Endothelial cell (in vitro differentiated cells): ENCODE data around the gene CD96. TPM values are rescaled to one million over a fixed set of nuclear protein-coding genes. Genes with fewer than 3 reads are reported as not detected.
"Not testable (repeated sequence)": the region's sequence is repeated elsewhere in the genome, so short reads cannot be mapped to it uniquely, and the experiment has no call there.

ENCODE experiments used
- DNase-seq: peaks from one replicate; pipeline ENCODE4 v3.0.0; 2021; ENCODE audit warnings: low spot score
- H3K27ac Mint-ChIP-seq: one replicate; pipeline ENCODE4 v1.8.0; 2021; ENCODE audit warnings: mixed read lengths, inconsistent platforms; ENCODE audit not compliant: unreplicated experiment
- H3K27me3 Mint-ChIP-seq: one replicate; pipeline ENCODE4 v1.8.0; 2021; ENCODE audit warnings: mild to moderate bottlenecking, moderate library complexity, mixed read lengths, inconsistent platforms; ENCODE audit not compliant: unreplicated experiment
- H3K36me3 Mint-ChIP-seq: one replicate; pipeline ENCODE4 v1.8.0; 2021; ENCODE audit warnings: mild to moderate bottlenecking, low read depth, mixed read lengths, inconsistent platforms; ENCODE audit not compliant: unreplicated experiment
- H3K4me1 Mint-ChIP-seq: one replicate; pipeline ENCODE4 v1.8.0; 2021; ENCODE audit warnings: mild to moderate bottlenecking, mixed read lengths, inconsistent platforms; ENCODE audit not compliant: unreplicated experiment
- H3K4me3 Mint-ChIP-seq: one replicate; pipeline ENCODE4 v1.8.0; 2021; ENCODE audit warnings: mild to moderate bottlenecking, mixed read lengths, inconsistent platforms; ENCODE audit not compliant: unreplicated experiment
- H3K9me3 Mint-ChIP-seq: one replicate; pipeline ENCODE4 v1.8.0; 2021; ENCODE audit warnings: mixed read lengths, inconsistent platforms; ENCODE audit not compliant: unreplicated experiment
- total RNA-seq: library from RNA; stranded (reverse); fragmentation: NEBNext Ultra II Directional; extraction: Animal tissue kit (Norgen Biotek cat#: 25700); gene quantifications from one replicate; pipeline ENCODE4 v1.2.1, GENCODE V29; 2021; ENCODE audit not compliant: unreplicated experiment
- TF ChIP-seq, protein P1 (sequence below): fragments of 200-600 bp; sonication (generic); IDR thresholded peaks from one replicate; pipeline ENCODE4 v1.5.0; 2021; ENCODE audit warnings: antibody characterized with exemption; ENCODE audit not compliant: unreplicated experiment

CD96 gene
- total RNA-seq, 1 donor from 2014 or later = not detected

DNA sequence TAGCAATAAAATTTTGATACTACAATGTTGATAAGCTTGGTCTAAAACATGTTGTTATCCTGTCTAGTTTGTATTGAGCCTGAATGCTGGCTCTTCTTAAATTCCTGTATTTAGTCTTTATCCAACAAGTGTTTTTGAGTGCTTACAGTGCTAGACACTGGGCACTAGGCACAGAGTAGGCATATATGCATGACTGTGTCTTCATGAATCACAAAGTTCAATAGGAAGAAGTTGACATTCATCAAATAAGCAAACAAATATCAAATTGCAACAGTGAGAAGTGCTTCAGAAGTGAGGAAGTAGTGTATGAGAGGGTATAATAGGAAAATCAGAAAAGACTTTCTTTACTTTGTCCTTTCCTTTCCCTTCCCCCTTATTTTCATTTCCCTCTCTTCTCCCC, 6.8 kb downstream of the CD96 start:
- Mint-ChIP-seq H3K27me3 (no peaks in the 10 kb centered on the region), H3K4me3 (no peak overlapping the region), H3K4me1 (peaks cover 4% of the 10 kb centered on the region), H3K9me3 (no peaks in the 10 kb centered on the region), H3K27ac (no peak overlapping the region), H3K36me3 (no peaks in the 10 kb centered on the region)
- no peak for DNase-seq
- TF ChIP-seq, protein P1, sequence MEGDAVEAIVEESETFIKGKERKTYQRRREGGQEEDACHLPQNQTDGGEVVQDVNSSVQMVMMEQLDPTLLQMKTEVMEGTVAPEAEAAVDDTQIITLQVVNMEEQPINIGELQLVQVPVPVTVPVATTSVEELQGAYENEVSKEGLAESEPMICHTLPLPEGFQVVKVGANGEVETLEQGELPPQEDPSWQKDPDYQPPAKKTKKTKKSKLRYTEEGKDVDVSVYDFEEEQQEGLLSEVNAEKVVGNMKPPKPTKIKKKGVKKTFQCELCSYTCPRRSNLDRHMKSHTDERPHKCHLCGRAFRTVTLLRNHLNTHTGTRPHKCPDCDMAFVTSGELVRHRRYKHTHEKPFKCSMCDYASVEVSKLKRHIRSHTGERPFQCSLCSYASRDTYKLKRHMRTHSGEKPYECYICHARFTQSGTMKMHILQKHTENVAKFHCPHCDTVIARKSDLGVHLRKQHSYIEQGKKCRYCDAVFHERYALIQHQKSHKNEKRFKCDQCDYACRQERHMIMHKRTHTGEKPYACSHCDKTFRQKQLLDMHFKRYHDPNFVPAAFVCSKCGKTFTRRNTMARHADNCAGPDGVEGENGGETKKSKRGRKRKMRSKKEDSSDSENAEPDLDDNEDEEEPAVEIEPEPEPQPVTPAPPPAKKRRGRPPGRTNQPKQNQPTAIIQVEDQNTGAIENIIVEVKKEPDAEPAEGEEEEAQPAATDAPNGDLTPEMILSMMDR = no peak

DNA sequence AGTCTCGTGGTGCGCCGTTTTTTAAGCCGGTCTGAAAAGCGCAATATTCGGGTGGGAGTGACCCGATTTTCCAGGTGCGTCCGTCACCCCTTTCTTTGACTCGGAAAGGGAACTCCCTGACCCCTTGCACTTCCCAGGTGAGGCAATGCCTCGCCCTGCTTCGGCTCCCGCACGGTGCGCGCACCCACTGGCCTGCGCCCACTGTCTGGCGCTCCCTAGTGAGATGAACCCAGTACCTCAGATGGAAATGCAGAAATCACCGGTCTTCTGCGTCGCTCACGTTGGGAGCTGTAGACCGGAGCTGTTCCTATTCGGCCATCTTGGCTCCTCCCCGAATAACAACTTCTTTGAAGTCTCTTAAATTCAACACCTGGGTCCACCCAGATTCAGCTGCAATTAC, 19.9 kb downstream of the CD96 start:
- H3K36me3 Mint-ChIP-seq, H3K9me3 Mint-ChIP-seq, H3K4me3 Mint-ChIP-seq, DNase-seq, H3K27me3 Mint-ChIP-seq, H3K4me1 Mint-ChIP-seq, H3K27ac Mint-ChIP-seq: not testable (repeated sequence)

DNA sequence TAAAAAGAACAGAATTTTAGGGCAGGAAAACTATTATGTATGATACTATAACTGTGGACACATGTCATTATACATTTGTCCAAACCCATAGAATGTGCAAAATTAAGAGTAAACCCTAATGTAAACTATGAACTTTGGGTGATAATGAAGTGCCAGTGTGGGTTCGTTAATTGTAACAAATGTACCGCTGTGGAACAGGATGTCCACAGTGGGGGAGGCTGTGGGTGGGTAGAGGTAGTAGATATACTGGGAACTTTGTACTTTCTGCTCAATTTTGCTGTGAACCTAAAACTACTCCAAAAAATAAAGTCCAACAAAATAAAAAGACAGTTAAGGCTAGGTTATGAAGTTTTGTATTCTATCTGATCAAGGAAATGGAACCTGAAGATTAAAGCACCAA, 24.8 kb downstream of the CD96 start:
- H3K27ac Mint-ChIP-seq = no peak overlapping the region
- H3K27me3 Mint-ChIP-seq = no peaks in the 10 kb centered on the region
- H3K36me3 Mint-ChIP-seq = no peaks in the 10 kb centered on the region
- no peaks in the 10 kb centered on the region for H3K4me1 Mint-ChIP-seq
- DNase-seq = no peak
- TF ChIP-seq, protein P1 = no peak
- no peak overlapping the region for H3K4me3 Mint-ChIP-seq
- no peaks in the 10 kb centered on the region for H3K9me3 Mint-ChIP-seq

DNA sequence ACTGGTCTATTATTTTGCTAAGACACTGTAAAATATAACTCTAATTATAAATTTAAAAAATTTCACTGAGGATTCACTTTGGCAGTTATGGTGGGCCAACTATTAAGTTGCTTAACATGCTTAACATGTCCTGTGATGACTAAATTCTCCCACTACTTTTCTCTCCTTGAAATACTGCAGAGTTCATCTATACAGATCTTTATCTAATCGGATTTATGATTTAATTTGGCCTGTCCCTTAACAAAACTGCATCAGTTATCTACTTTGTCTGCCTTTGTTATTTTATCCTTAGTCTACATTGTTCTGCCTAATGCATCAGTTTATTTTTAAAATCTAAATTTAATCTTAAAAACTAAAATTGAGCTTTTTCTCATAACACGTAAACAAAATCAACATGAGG, 26.4 kb downstream of the CD96 start:
- no peak overlapping the region for H3K27ac Mint-ChIP-seq
- H3K9me3 Mint-ChIP-seq = no peaks in the 10 kb centered on the region
- TF ChIP-seq, protein P1 = no peak
- H3K4me3 Mint-ChIP-seq = no peak overlapping the region
- no peak for DNase-seq
- H3K36me3 Mint-ChIP-seq = no peaks in the 10 kb centered on the region
- H3K27me3 Mint-ChIP-seq = no peaks in the 10 kb centered on the region
- H3K4me1 Mint-ChIP-seq = no peaks in the 10 kb centered on the region

DNA sequence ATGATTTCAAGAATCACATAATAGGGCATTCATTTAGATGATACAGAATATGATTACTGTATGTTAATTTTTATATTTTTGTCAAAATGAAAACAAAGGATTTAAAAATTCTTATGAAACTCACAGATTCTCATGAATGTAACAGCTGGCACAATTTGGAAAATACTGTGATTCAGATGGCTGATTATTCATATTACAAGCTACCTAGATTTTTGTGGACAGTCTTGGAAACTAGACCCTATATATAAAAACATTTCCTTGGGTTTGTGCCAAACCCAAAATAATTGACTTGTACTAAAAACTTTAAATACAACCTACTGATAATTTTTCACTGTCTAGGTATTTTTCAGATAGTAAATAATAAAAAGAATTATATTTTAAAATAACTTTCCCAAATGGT, 26.9 kb downstream of the CD96 start:
- DNase-seq = no peak
- Mint-ChIP-seq H3K9me3 (no peaks in the 10 kb centered on the region), H3K27me3 (no peaks in the 10 kb centered on the region), H3K4me1 (no peaks in the 10 kb centered on the region), H3K4me3 (no peak overlapping the region), H3K36me3 (no peaks in the 10 kb centered on the region), H3K27ac (no peak overlapping the region)
- TF ChIP-seq, protein P1 = no peak

DNA sequence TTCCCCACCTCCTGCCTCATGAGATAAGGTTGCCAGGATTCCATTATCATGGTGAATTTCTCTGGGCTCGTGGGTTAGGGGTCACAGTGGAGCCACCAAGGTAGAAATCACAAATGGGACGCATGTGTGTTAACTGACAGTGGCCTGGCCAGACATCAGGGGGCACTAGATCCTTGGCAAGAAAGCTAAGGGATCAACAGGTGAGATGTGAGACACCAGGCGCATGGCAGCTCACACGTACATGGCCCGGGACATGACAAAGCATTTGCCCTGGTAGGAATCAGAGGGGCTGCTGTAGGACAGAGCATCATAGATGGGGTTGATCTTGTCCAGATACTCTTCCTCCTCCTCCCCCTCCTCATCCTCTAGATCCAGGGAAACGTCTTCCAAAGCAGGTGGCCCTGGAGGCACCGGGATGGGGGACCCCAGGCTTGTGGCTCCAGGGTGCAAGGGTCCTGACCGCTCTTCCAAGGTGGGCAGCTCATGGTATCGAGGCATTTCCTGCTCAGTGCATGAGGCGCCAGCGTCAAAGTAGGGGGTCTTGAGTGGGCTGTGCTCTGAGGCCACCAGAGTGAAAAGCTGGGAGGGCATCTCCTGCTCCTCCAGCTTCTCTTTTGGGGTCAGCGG, 28.5 kb downstream of the CD96 start:
- no peaks in the 10 kb centered on the region for H3K36me3 Mint-ChIP-seq
- H3K9me3 Mint-ChIP-seq = no peaks in the 10 kb centered on the region
- TF ChIP-seq, protein P1 = no peak
- H3K4me3 Mint-ChIP-seq = no peak overlapping the region
- no peak for DNase-seq
- no peaks in the 10 kb centered on the region for H3K4me1 Mint-ChIP-seq
- H3K27ac Mint-ChIP-seq = no peak overlapping the region
- H3K27me3 Mint-ChIP-seq = no peaks in the 10 kb centered on the region
